ENCODE results near the gene ZKSCAN1.
"Not testable (repeated sequence)": the region's sequence is repeated elsewhere in the genome, so short reads cannot be mapped to it uniquely, and the experiment has no call there.

ZKSCAN1 gene

DNA sequence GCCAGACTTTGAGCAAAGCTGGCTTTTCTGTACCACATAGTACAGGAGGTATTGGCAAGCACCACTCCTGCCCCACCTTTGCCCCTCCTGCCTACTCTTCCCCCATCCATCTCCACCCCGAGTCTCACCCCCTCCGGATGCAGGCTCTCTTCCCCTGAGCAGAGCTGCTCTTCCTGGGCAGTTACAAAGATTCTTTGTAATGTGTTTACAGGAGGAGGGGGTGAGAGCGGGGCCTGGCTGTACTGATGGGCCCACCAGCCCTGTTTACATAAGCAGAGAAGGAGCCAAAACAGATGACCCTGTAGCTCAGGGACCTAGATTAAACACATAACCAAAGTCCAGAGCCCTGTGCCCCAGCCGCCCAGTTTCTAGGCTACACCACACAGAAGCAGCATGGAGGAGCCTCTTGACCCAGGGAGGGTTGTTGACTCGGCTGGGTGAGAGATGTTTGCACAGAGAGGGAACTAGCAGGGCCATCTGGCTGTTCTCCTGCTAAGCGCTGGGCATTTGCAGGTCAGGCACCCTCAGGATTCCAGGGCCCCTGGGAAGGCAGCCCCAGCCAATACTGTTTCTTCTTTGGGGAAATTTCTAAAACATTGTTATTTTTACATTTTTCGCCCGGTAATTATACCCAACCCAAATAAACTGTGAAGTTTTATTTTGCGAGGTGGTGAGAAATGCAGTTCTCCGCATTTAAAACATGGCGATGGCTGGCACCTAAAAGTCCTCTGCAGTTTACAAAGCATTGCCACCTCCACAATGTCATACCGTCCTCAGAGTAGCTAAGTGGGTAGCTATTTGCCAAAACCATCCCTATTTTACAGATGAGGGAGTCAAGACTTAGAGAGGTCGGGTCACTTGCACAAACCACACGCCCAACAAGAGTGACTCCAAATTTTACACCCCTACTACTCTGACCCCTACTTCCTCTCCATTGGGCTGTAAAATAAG, 11.4 kb upstream of the ZKSCAN1 start:
- no peak for DNase-seq (ENCODE audit: low spot score)

DNA sequence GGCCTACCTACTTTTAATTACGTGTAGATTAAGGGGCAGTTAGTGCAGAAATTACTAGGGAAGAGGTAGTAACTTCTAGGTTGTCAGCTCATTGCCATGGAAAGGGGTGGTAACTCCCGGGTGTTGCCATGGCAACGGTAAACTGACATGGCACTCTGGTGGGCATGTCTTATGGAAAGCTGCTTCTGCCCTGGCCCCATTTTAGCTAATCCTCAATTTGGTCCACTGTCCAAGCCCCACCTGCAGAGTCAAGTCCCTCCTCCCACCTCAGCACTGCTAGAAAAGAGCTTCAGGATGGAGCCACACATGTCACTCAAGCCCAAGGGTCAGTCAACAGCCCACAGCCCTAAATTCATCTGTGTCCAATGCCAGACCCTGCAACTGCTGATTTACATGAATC, 7.5 kb upstream of the ZKSCAN1 start:
- no peak for DNase-seq (ENCODE audit: low spot score)

DNA sequence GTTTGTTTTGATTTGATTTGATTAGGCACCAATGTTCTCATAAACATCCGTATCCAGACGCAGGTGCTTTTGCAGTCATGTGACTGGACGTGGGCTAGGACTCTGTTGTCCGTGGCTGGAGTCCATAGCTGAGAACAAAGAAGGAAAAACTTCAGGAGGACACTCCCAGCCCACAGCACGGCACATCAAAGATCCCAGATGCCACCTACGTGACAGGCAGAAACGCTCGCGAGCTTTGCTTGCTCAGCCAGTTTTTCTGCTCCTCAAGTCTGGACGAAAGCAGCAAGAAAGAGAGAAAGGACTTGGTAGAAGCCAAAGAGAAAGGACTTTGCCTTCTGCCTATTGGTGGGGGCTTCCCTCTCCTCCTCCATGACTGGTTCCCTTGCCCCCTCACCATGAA, 6.9 kb upstream of the ZKSCAN1 start:
- DNase-seq (ENCODE audit: low spot score) = no peak

DNA sequence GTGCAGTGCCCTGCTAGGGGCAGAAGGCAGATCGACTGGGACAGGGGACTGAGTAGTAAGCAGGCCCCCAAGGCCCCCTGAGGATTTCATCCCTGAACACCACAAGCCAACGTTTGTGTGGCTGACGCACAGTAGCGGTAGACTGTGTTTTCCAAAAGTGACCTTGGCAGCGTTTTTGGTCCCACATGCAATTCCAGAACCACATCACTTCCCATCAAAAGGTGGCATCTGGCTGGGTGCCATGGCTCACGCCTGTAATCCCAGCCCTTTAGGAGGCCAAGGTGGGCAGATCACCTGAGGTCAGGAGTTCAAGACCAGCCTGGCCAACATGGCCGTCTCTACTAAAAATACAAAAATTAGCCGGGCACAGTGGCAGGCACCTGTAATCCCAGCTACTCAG, 5.4 kb upstream of the ZKSCAN1 start:
- not testable (repeated sequence) for DNase-seq (ENCODE audit: low spot score)

DNA sequence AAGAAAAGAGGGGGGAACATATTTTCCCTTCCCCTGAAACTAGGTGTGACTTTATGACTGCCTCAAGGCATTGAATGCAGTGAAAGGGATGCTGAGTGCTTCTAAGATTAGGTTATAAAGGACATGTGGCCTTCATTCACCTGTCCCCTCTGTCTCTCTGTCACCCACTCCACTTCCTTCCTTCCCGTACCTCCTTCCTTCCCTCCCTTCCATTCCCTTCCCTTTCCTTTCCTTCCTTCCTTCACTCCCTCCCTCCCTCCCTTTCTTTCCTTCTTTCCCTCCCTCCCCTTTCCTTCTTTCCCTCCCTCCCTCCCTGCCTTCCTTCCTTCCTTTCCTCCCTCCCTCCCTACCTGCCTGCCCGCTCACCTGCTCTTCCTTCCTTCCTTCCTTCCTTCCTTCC, 4.5 kb upstream of the ZKSCAN1 start:
- no peak for DNase-seq (ENCODE audit: low spot score)

DNA sequence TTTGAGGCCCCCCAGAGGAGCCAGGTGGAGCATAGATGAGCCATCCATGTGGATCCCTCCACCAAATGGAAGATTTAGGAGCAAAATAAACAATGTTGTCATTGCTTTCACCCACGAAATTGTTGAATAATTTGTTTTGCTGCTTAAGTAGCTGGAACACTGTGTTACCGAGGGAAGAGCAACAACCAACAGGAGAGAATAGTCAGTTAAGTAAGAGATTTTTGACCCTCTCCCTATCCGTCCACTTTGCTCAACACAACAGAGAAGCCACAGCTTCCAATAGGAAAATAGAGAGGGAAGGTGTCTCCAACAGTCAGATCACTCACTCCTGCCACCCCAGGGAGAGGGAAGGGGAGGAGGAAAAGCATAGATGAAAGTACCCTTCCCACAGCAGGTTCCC, 3.9 kb upstream of the ZKSCAN1 start:
- no peak for DNase-seq (ENCODE audit: low spot score)

DNA sequence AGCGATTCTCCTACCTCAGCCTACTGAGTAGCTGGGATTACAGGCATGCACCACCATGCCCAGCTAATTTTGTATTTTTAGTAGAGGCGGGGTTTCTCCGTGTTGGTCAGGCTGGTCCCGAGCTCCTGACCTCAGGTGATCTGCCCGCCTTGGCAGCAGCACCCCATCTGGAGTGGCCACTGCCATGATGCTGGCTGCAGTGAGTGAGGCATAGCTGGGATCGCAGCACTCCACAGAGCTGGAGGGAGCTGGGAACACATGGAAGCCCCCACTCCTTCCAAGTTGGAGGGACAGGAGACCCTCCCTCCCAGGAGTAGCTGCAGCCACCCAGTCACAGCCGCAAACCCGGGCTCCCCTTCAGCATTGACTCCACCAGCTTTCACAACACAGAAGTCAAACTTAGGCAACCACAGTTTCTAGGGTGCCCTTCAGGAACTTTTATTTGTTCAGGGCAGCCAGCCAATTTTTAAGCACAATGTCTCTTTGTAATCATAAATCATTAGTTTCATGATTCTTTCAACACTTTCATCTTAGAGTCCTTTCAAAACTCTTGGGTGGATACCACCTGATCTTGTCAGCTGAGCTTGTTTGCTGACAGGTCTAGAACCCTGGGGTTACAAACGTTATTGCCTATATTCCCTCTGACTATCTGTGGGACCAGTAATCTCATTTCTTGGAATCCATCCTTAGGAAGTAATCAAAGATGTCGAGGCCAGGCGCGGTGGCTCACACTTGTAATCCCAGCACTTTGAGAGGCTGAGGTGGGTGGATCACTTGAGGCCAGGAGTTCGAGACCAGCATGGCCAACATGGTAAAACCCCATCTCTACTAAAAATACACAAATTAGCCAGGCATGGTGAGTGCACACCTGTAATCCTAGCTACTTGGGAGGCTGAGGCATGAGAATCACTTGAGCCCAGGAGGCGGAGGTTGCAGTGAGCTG, 2.7 kb upstream of the ZKSCAN1 start:
- not testable (repeated sequence) for DNase-seq (ENCODE audit: low spot score)

DNA sequence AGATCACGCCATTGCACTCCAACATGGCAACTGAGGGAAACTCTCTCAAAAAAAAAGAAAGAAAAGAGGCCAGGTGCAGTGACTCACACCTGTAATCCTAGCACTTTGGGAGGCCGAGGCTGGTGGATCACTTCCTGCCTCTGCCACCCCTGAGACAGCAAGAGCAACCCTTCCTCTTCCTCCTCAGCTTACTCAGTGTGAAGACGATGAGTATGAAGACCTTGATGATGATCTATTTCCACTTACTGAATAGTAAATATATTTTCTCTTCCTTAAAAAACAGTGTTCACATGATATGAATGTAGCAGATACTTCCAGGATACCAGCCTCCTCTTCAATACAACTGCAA, 2.1 kb upstream of the ZKSCAN1 start:
- DNase-seq (ENCODE audit: low spot score) = no peak

DNA sequence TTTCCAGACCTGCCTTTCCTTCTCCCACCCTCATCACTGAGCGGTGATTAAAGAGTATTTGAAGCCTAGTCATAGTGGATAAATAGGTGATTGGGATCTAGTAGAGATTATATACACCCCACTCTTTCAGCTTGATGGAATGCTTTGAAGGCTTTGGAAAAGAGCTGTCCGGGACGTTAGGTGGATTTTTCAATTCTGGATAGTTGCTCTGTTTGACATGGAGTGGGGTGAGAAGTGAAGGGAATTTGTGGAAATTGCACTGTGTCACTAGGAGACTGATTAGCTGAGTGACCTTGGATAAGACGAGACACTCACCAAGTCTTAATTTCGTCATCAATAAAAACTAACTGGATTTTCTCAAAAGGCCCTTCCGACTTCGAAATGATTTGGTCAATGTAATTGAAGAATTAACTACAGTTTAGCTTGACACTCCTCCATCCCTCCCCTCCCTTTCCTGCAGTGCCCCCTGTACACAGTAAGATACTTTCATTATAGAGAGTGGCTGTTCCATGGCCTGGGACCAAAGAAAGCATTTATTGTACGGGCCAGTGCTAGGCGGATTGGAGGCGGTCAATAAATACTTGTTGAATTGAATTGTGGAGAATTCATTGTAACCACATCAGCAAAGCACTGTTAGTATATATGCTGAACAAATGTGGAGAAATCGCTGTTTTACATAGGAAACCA, 962 bp downstream of the ZKSCAN1 start:
- DNase-seq (ENCODE audit: low spot score) = no peak

DNA sequence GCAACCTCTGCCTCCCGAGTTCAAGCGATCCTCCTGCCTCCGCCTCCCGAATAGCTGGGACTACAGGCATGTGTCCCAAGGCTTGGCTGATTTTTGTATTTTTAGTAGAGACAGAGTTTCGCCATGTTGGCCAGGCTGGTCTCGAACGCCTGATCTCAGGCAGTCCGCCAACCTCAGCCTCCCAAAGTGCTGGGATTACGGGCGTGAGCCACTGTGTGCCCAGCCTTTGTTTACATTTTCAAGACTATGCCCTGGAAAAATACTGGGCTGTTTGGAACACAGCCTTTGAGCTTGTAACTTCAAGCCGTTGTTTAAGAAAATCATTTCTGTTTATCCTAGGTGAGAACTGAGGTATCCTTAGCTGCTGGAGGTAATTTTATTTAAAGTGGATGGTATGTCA, 1.9 kb downstream of the ZKSCAN1 start:
- no peak for DNase-seq (ENCODE audit: low spot score)

DNA sequence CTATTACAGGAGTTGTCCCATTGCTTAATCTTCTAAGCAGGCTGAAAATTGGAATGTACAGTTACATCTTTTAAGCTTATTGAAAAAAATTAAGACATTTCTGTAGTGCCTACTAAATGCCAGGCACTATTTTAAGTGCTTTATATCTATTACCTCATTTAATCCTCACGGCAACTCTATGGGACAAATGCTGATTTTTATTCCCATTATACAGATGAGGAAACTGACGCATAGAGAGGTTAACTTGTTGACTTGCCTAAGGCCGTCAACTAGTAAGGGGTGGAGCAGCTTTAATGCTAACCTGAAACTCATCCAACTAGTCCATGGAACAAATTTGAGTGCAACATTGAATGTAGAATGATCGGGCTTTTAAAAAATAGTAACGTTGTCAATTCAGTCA, 2.5 kb downstream of the ZKSCAN1 start:
- no peak for DNase-seq (ENCODE audit: low spot score)

DNA sequence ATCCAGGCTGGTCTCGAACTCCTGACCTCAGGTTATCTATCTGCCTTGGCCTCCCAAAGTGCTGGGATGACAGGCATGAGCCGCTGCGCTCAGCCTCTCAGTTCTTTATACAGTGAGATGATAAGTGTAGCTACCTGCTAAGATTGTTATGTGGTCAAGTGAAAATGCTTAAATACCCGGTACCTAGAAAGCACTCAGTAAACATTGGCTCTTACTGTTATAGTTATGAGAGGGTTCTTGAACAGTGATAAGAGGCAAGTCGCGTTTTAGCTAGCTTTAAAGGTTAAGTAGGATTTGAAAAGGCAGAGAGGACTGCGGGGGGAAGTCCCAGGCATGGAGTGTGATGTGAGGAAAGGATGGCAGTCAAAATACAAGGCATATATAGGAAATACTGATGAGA, 4.5 kb downstream of the ZKSCAN1 start:
- DNase-seq (ENCODE audit: low spot score) = no peak

DNA sequence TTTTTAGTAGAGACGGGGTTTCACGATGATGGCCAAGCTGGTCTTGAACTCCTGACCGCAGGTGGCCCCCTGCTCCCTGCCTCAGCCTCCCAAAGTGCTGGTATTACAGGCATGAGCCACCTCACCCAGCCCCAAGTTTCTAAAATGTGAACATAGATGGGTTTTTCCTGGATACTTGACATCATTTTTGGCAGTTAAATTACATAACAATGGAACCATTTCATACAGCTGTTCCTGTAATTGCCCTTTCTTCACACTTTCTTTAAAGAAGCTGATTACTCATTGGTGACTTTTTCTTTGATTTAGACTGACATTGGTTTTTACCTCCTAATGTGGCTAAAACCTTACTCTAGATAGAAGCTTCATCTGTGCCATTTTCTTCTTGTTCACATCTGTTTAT, 5.9 kb downstream of the ZKSCAN1 start:
- no peak for DNase-seq (ENCODE audit: low spot score)

DNA sequence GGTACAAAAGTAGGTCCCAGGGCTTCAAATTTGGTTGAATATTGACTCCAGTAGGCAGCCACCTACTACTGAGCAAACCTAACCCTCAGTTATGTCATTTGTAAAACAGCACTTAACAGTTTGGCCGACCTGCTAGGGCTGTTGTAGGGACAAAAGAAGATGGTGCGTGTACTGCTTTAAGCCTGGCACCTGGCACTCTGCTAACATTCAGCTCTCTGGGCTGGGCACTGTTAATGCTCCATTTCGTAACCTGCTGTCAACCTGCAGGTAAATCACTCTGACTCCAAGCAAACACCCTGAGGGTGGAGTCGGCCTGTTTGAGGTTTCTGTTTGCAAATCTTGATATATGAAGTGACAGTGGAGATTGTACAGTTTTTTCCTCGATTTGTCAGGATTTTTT, 7.2 kb downstream of the ZKSCAN1 start:
- no peak for DNase-seq (ENCODE audit: low spot score)

DNA sequence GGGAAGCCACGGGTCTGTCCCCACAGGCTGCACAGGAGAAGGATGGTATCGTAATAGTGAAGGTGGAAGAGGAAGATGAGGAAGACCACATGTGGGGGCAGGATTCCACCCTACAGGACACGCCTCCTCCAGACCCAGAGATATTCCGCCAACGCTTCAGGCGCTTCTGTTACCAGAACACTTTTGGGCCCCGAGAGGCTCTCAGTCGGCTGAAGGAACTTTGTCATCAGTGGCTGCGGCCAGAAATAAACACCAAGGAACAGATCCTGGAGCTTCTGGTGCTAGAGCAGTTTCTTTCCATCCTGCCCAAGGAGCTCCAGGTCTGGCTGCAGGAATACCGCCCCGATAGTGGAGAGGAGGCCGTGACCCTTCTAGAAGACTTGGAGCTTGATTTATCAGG, 8.1 kb downstream of the ZKSCAN1 start:
- no peak for DNase-seq (ENCODE audit: low spot score)

DNA sequence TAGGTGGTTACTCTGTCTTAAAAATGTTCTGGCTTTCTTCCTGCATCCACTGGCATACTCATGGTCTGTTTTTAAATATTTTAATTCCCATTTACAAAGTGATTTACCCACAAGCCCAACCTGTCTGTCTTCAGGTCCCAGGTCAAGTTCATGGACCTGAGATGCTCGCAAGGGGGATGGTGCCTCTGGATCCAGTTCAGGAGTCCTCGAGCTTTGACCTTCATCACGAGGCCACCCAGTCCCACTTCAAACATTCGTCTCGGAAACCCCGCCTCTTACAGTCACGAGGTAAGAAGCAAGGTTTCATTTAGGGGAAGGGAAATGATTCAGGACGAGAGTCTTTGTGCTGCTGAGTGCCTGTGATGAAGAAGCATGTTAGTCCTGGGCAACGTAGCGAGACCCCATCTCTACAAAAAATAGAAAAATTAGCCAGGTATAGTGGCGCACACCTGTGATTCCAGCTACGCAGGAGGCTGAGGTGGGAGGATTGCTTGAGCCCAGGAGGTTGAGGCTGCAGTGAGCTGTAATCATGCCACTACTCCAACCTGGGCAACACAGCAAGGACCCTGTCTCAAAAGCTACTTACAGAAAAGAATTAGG, 8.7 kb downstream of the ZKSCAN1 start:
- DNase-seq (ENCODE audit: low spot score) = no peak

DNA sequence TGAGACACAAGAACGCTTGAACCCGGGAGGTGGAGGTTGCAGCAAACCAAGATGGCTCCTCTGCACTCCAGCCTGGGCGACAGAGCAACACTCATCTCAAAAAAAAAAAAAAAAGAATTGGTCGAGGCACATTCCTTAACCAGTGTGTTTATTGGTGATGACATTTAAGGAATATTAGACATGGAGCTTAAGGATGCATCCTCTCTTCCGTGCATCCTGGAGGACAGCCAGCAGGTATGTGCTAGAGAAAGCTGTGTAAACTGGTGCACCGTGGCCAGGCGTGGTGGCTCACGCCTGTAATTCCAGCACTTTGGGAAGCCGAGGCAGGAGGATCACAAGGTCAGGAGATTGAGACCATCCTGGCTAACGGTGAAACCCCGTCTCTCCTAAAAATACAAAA, 11.8 kb downstream of the ZKSCAN1 start:
- no peak for DNase-seq (ENCODE audit: low spot score)

DNA sequence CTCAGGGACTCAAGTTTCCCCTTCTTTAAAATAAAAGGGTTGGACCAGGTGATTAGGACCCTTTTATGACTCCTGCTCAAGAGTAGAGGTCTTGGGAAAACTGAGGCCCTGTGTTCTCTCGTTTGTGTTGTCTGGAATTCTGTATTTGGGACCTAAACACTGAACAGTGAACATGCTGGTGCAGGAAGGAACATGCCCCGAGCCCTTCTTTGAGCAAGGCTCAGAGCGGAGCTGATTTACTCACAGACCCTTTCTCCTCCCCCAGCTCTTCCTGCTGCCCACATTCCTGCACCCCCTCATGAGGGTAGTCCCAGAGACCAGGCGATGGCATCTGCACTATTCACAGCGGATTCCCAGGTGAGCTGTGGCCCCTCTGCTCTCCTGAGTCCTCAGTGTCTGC, 14.2 kb downstream of the ZKSCAN1 start:
- DNase-seq (ENCODE audit: low spot score) = no peak

DNA sequence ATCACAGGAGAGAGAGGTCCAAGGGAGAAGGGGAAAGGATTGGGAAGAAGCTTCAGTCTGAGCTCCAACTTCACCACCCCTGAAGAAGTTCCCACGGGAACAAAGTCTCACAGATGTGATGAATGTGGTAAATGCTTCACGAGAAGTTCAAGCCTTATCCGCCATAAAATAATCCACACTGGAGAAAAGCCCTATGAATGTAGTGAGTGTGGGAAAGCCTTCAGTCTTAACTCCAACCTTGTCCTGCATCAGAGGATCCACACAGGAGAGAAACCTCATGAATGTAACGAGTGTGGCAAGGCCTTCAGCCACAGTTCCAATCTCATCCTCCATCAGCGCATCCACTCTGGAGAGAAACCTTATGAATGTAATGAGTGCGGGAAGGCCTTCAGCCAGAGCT, 18.1 kb downstream of the ZKSCAN1 start:
- DNase-seq (ENCODE audit: low spot score) = no peak

DNA sequence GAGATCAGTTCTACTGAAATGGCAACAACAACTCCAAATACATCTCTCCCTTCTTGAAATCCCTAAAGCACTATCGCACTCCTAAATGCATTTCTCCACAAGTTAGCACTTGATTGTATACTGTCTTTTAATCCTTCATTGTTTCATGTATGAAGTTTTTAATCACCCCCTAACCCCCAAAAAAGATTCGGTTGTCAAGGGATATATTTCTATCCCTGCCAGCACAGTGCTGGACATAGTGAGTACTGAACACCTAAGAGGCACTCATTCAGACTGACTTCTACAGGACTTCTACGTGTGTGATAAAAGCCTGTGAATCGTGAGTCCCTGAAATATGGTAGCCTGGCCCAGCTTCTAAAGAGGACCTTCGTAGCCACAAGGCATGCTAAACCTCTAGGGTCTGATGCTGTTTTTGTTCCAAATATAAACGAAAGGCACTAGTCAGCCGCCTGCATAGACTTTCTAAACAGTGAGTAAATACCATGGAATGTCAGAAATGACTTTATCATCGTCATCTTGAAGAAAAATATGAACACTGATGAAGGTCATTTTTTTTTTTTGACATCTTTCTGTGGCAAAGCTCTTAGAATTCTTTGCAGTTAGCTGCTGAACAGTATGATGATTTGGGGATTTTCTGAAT, 19.6 kb downstream of the ZKSCAN1 start:
- peak; percentile 79 for DNase-seq (ENCODE audit: low spot score)

DNA sequence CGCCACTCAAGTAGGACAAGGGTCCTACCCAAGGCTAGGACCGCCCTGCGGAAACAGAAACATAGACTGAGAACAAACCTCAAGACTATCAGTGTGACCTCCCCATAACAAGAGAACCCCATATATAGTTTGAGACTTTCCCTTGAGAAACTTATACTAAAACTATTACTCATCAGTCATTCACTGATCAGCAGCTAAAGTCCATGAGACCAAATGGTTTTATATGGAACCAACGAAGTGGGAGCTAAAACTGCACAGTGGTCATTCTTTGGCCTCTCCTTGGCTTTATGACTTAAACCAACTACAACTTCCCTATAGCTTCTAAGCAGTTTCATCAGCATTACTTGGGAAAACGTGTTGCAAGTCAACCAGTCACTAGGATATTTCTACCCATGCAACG, 20.5 kb downstream of the ZKSCAN1 start:
- no peak for DNase-seq (ENCODE audit: low spot score)

DNA sequence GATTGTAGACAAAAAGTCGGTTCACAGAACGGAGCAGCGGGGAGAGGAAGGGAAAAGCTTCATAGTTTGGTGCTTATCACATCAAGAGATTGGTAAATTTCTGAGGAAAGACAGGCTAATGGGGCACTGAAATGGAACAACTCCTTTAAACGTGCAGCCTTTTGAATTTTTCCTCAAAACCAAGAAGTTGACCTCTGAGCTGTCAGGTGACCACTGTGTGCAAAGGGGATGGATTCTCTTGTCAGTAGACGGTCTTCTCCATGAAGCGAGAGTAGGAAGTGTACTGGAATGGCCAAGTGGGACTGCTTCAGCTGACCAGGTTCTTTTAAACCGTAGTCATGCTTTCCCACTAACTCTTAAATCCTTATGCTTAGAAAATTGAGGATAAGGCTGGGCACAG, 22.9 kb downstream of the ZKSCAN1 start:
- DNase-seq (ENCODE audit: low spot score) = no peak
